SK-MEL-5 (cell line): ENCODE measurements around the gene FECH. TPM values are rescaled to one million over a fixed set of nuclear protein-coding genes. Genes with fewer than 3 reads are reported as not detected.

Experiments
- DNase-seq: peaks from one replicate; pipeline ENCODE4 v3.0.0-alpha.2; 2016; ENCODE audit warnings: low read depth, low spot score
- in situ Hi-C: cut with HindIII; loops from 2 replicates; pipeline ENCODE4 v1.10.0; 2016; ENCODE audit warnings: low sequenced_read_pairs, high pct_unique_total_duplicates, low pct_unique_long_range_greater_than_20kb
- total RNA-seq: library from RNA; depleted of rRNA; stranded (reverse); fragments of >200 nt; shearing (Covaris generic); gene quantifications from 2 replicates; pipeline ENCODE4 v1.2.3, GENCODE V29; 2014; rRNA removed

The FECH gene
- total RNA-seq, 1 experiment from 2014 or later, result 41.7 TPM

DNA sequence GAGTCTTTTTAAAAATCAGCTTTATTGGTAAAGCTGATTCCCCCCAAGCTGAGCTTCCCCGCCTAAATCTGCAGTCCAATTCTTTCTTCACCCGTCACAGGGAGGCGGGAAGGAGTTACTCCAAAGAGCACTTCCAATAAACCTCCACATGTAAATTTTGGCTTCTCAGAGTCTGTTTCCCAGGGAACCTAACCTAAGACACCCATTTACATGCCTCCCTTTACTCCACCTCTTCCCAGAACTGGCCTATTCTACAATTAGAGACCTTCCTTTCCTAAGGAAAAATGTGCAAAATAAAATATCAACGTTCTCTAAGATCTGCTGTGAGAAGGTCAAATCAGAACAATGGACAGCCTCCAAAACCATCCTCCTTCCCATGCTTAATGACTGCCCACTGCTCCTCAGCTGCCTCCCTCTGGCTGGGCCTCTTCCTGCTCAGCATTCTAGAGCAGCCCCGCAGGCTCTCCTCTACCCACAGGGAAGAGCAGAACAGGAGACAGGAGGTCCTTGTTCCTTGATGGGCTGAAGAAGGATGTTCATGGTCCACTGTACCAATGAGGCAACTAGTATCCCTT, 87.7 kb downstream of the FECH start:
- in situ Hi-C loops, result no loop called here
- DNase-seq, result no peak

Other genes with a start within 250 kb of the FECH start
- not detected in 2 replicates for gene ST8SIA3, start 234.1 kb downstream of the FECH start, total RNA-seq
- 1.8 and 2.0 TPM in 2 replicates for gene ONECUT2, start 151.3 kb downstream of the FECH start, total RNA-seq
- 373 and 435 TPM in 2 replicates for gene NARS1, start 35.1 kb upstream of the FECH start, total RNA-seq
- gene ATP8B1, start 216.6 kb upstream of the FECH start, total RNA-seq, result 0.61 and 0.90 TPM in 2 replicates